DMS 273 (cell line): ENCODE data around the gene TMEM258.

ENCODE experiments used
- DNase-seq: peaks from one replicate; lab custom pipeline; 2025; ENCODE audit not compliant: unreplicated experiment; lab: John Stamatoyannopoulos, UW

Gene TMEM258

GRCh38 chr11:61792310-61793082 lies at the start of gene TMEM258, which contains the start of gene FEN1:
Gene TMEM258, minus strand, starts transcription at chr11:61792599. Its CDS starts 41 bp downstream, at chr11:61792558.
Gene FEN1, plus strand, starts transcription at chr11:61792911. Its CDS starts 2,451 bp downstream, at chr11:61795362.
- DNase-seq: peak; percentile 93

GRCh38 chr11:61841636-61842527 lies 49.5 kb upstream of the TMEM258 start:
- no peak for DNase-seq

- DNase-seq: no peak
Measured at GRCh38 chr11:61840371-61840770, 48.0 kb upstream of the TMEM258 start.

GRCh38 chr11:61839742-61840141 lies 47.3 kb upstream of the TMEM258 start:
- DNase-seq: no peak

- no peak for DNase-seq
Measured at GRCh38 chr11:61838921-61839320, 46.5 kb upstream of the TMEM258 start.

- no peak for DNase-seq
Measured at GRCh38 chr11:61838501-61838900, 46.1 kb upstream of the TMEM258 start.

- DNase-seq: no peak
Measured at GRCh38 chr11:61837411-61838005, 45.1 kb upstream of the TMEM258 start.

GRCh38 chr11:61836193-61836592 lies 43.8 kb upstream of the TMEM258 start:
- DNase-seq: no peak

- peak; percentile 55 for DNase-seq
Measured at GRCh38 chr11:61834278-61835048, 42.1 kb upstream of the TMEM258 start.

GRCh38 chr11:61833926-61834277 lies 41.5 kb upstream of the TMEM258 start:
- no peak for DNase-seq

GRCh38 chr11:61833471-61833870 lies 41.1 kb upstream of the TMEM258 start:
- no peak for DNase-seq

GRCh38 chr11:61832754-61833153 lies 40.4 kb upstream of the TMEM258 start:
- DNase-seq: no peak

GRCh38 chr11:61832207-61832606 lies 39.8 kb upstream of the TMEM258 start:
- DNase-seq: no peak

GRCh38 chr11:61830237-61831105 lies 38.1 kb upstream of the TMEM258 start:
- DNase-seq: no peak

- DNase-seq: no peak
Measured at GRCh38 chr11:61829806-61830205, 37.4 kb upstream of the TMEM258 start.

GRCh38 chr11:61828629-61829407 lies 36.4 kb upstream of the TMEM258 start:
- DNase-seq: peak; percentile 69

- DNase-seq: no peak
Measured at GRCh38 chr11:61828379-61828628, 35.9 kb upstream of the TMEM258 start.

- DNase-seq: peak; percentile 89
Measured at GRCh38 chr11:61827571-61828378, 35.4 kb upstream of the TMEM258 start, which contains the start of gene FADS2. Gene FADS2, plus strand, starts transcription at chr11:61828300. Its CDS starts 91 bp downstream, at chr11:61828391.
